MCF 10A (cell line): ENCODE results near the gene RNF227. TPM values are rescaled to one million over a fixed set of nuclear protein-coding genes. Genes with fewer than 3 reads are reported as not detected.

Source experiments
- BruUV-seq: library from RNA; stranded (reverse); fragments of 400-500 nt; replicated peaks from 2 replicates; lab custom pipeline; 2021; lab: Mats Ljungman, UMichigan
- CTCF ChIA-PET: fragments of 300-600 bp; sonication (Branson Sonifier 250); formaldehyde crosslinking; extraction: SDS; loops from one replicate; lab custom pipeline; 2021; ENCODE audit warnings: antibody characterized with exemption, inconsistent platforms; lab: Yijun Ruan, JAX
- POLR2A ChIA-PET: fragments of 300-600, 350-650 bp; sonication (Branson Sonifier 250); formaldehyde crosslinking; extraction: SDS; loops from one replicate; lab custom pipeline; 2020; ENCODE audit warnings: antibody characterized with exemption, inconsistent platforms; lab: Yijun Ruan, JAX
- DNase-seq: peaks from one replicate; pipeline ENCODE4 v3.0.0-alpha.2; 2018; ENCODE audit not compliant: unreplicated experiment
- H3K27ac Mint-ChIP-seq: one replicate; pipeline ENCODE4 v1.8.0; 2022; ENCODE audit warnings: mild to moderate bottlenecking, low read depth, mixed read lengths; ENCODE audit not compliant: unreplicated experiment
- H3K27me3 Mint-ChIP-seq: one replicate; pipeline ENCODE4 v1.8.0; 2022; ENCODE audit warnings: mixed read lengths; ENCODE audit not compliant: insufficient read depth, unreplicated experiment
- H3K36me3 Mint-ChIP-seq: one replicate; pipeline ENCODE4 v1.8.0; 2022; ENCODE audit warnings: mild to moderate bottlenecking, moderate library complexity, mixed read lengths; ENCODE audit not compliant: insufficient read depth, unreplicated experiment
- H3K4me1 Mint-ChIP-seq: one replicate; pipeline ENCODE4 v1.8.0; 2022; ENCODE audit warnings: mixed read lengths; ENCODE audit not compliant: insufficient read depth, unreplicated experiment
- H3K4me3 Mint-ChIP-seq: one replicate; pipeline ENCODE4 v1.8.0; 2022; ENCODE audit warnings: mild to moderate bottlenecking, moderate library complexity, mixed read lengths; ENCODE audit not compliant: unreplicated experiment
- H3K9me3 Mint-ChIP-seq: one replicate; pipeline ENCODE4 v1.8.0; 2022; ENCODE audit warnings: mixed read lengths; ENCODE audit not compliant: unreplicated experiment
- CTCF ChIP-seq: fragments of 200-600 bp; IDR thresholded peaks from one replicate; pipeline ENCODE4 v1.8.0; 2022; ENCODE audit warnings: antibody characterized with exemption, mild to moderate bottlenecking; ENCODE audit not compliant: unreplicated experiment
- intact Hi-C: fragments of 100-400 bp; cut with micrococcal nuclease; formaldehyde crosslinking; loops from 2 replicates; pipeline ENCODE4 v1.14.1; 2022
- total RNA-seq: library from RNA; stranded (reverse); gene quantifications from 2 replicates; pipeline ENCODE4 v1.2.3, GENCODE V29; 2022

The RNF227 gene
- total RNA-seq, 1 experiment from 2014 or later, result 7.4 TPM

GRCh38 chr17:7922845-7923628 is 6.9 kb upstream of the RNF227 start:
- no TSS peak for BruUV-seq
- ChIA-PET POLR2A (interaction anchor here (1.5 kb wide), 1 partner anchor 10 kb away, joined by 4 read pairs; no protein-coding TSS in a partner anchor), CTCF (interaction anchor here (0.7 kb wide), 1 partner anchor 13 kb away, joined by 3 read pairs; no protein-coding TSS in a partner anchor)
- intact Hi-C loops, result no loop called here
- Mint-ChIP-seq H3K27ac (peak overlapping the region; percentile 25), H3K4me3 (no peak overlapping the region), H3K4me1 (no peaks in the 10 kb centered on the region), H3K9me3 (no peaks in the 10 kb centered on the region), H3K36me3 (no peaks in the 10 kb centered on the region), H3K27me3 (no peaks in the 10 kb centered on the region)
- DNase-seq, result no peak
- TF ChIP-seq CTCF, result no peak

GRCh38 chr17:7922269-7922844 is 6.3 kb upstream of the RNF227 start:
- Mint-ChIP-seq H3K27me3 (no peaks in the 10 kb centered on the region), H3K36me3 (no peaks in the 10 kb centered on the region), H3K9me3 (no peaks in the 10 kb centered on the region), H3K27ac (peak overlapping the region; percentile 25), H3K4me1 (no peaks in the 10 kb centered on the region), H3K4me3 (no peak overlapping the region)
- no TSS peak for BruUV-seq
- no peak for DNase-seq
- intact Hi-C loops, result no loop called here
- POLR2A ChIA-PET, result interaction anchor here (1.5 kb wide), 1 partner anchor 11 kb away, joined by 4 read pairs; no protein-coding TSS in a partner anchor
- CTCF ChIA-PET, result interaction anchor here (1.3 kb wide), 1 partner anchor 138 kb away, joined by 5 read pairs; no protein-coding TSS in a partner anchor
- TF ChIP-seq CTCF, result no peak

GRCh38 chr17:7916808-7917207 is 719 bp upstream of the RNF227 start:
- peak; percentile 17 for DNase-seq
- Mint-ChIP-seq H3K9me3 (no peaks in the 10 kb centered on the region), H3K4me1 (peaks cover 26% of the 10 kb centered on the region), H3K36me3 (peaks cover 21% of the 10 kb centered on the region), H3K27me3 (no peaks in the 10 kb centered on the region), H3K27ac (peak overlapping the region; percentile 95), H3K4me3 (peak overlapping the region; percentile 93)
- TF ChIP-seq CTCF, result no peak
- no TSS peak for BruUV-seq
- ChIA-PET POLR2A (interaction anchor here (1.1 to 6.3 kb wide), 9 partner anchors 10 to 331 kb away, joined by 4 to 103 read pairs (median 9); partner anchors contain the start of genes CNTROB, CTC1, NAA38 and TP53), CTCF (interaction anchor here (0.9 to 9.4 kb wide), 5 partner anchors 46 to 139 kb away, joined by 3 to 145 read pairs (median 4); no protein-coding TSS in a partner anchor)
- intact Hi-C loops, result no loop called here

- DNase-seq, result no peak
- ChIA-PET POLR2A (interaction anchor here (0.6 to 6.3 kb wide), 29 partner anchors 10 to 673 kb away, joined by 3 to 103 read pairs (median 5); partner anchors contain the start of genes CNTROB, CTC1, NAA38 and PFAS), CTCF (interaction anchor here (0.6 to 9.4 kb wide), 5 partner anchors 59 to 141 kb away, joined by 3 to 145 read pairs (median 4); partner anchors contain the start of gene NAA38)
- peaks cover 25% of the 10 kb centered on the region for H3K36me3 Mint-ChIP-seq
- TSS peak; percentile 34 for BruUV-seq
- no peaks in the 10 kb centered on the region for H3K27me3 Mint-ChIP-seq
- intact Hi-C loops, result no loop called here
- H3K27ac Mint-ChIP-seq, result peak overlapping the region; percentile 95
- TF ChIP-seq CTCF, result no peak
- peak overlapping the region; percentile 93 for H3K4me3 Mint-ChIP-seq
- no peaks in the 10 kb centered on the region for H3K9me3 Mint-ChIP-seq
- H3K4me1 Mint-ChIP-seq, result peaks cover 26% of the 10 kb centered on the region
Observed at GRCh38 chr17:7916385-7916682, 245 bp upstream of the RNF227 start.
